HCT116 (cell line): ENCODE measurements around the gene PCDHB14. TPM values are rescaled to one million over a fixed set of nuclear protein-coding genes. Genes with fewer than 3 reads are reported as not detected.
"Not testable (repeated sequence)": the region's sequence is repeated elsewhere in the genome, so short reads cannot be mapped to it uniquely, and the experiment has no call there.

Experiments used
- ATAC-seq: fragments of 200-7000 bp; cut with Tn5 transposase; 2 replicates; pipeline ENCODE4 v1.9.1; 2020; ENCODE audit warnings: mild to moderate bottlenecking, moderate library complexity
- BruUV-seq: library from RNA; stranded (reverse); fragments of 400-500 nt; replicated peaks from 2 replicates; lab custom pipeline; 2021; lab: Mats Ljungman, UMichigan
- CTCF ChIA-PET: fragments of 300-600 bp; sonication (Branson Sonifier 250); formaldehyde crosslinking; loops from one replicate; lab custom pipeline; 2021; ENCODE audit warnings: antibody characterized with exemption; lab: Charles Lee
- POLR2A ChIA-PET: fragments of 300-600, 350-600 bp; sonication (Branson Sonifier 250); formaldehyde crosslinking; loops from one replicate; lab custom pipeline; 2021; ENCODE audit warnings: antibody characterized with exemption; lab: Charles Lee
- RAD21 ChIA-PET, 2 experiments: fragments of 300-600 bp; sonication (Branson Sonifier 250); formaldehyde crosslinking; loops; one replicate each; lab custom pipeline; 2023; ENCODE audit warnings: low total read pairs in 2 of 2; ENCODE audit not compliant: uncharacterized antibody in 2 of 2, unreplicated experiment in 2 of 2, low non-redundant PET in 1 of 2; lab: Charles Lee
- DNase-seq: peaks from one replicate; pipeline ENCODE4 v3.0.0-alpha.2; 2010; ENCODE audit warnings: low read depth, low spot score
- H2AFZ ChIP-seq: fragments of 200-600 bp; shearing (Covaris generic), sonication (generic); 2 replicates; pipeline ENCODE4 v1.6.1; 2017; ENCODE audit warnings: low read depth, mixed run types, mixed read lengths, antibody characterized with exemption, low read length; ENCODE audit not compliant: poor library complexity, severe bottlenecking
- H3K27ac ChIP-seq: 2 replicates; pipeline ENCODE4 v1.5.1; 2012; ENCODE audit warnings: low read depth, low read length
- H3K27me3 ChIP-seq: fragments of 200-600 bp; sonication (generic); 2 replicates; pipeline ENCODE4 v1.6.1; 2016; ENCODE audit warnings: mixed run types, low read length, mixed read lengths; ENCODE audit not compliant: insufficient read depth
- H3K36me3 ChIP-seq, 2 experiments: fragments of 200-500 bp in 1 of 2; fragments of 200-600 bp in 1 of 2; sonication (Bioruptor generic) in 1 of 2; sonication (generic) in 1 of 2; 2 replicates each; pipeline versions ENCODE4 v1.5.1 to v1.6.1; 2014 to 2016; ENCODE audit warnings: low read length in 2 of 2, inconsistent platforms in 1 of 2, mixed read lengths in 1 of 2, mixed run types in 1 of 2; ENCODE audit not compliant: insufficient read depth in 2 of 2, control insufficient read depth in 1 of 2
- H3K4me1 ChIP-seq, 2 experiments: fragments of 200-600 bp in 1 of 2; sonication (generic) in 1 of 2; 2 replicates each; pipeline versions ENCODE4 v1.5.1 to v1.6.1; 2012 to 2017; ENCODE audit warnings: low read length in 2 of 2, inconsistent platforms in 1 of 2, mild to moderate bottlenecking in 1 of 2, mixed read lengths in 1 of 2, mixed run types in 1 of 2, moderate library complexity in 1 of 2; ENCODE audit not compliant: insufficient read depth in 2 of 2, control insufficient read depth in 1 of 2
- H3K4me2 ChIP-seq: fragments of 200-600 bp; sonication (generic); 2 replicates; pipeline ENCODE4 v1.6.1; 2017; ENCODE audit warnings: mixed run types, low read length, mixed read lengths
- H3K4me3 ChIP-seq, 2 experiments: fragments of 200-600 bp in 1 of 2; sonication (generic) in 1 of 2; replicated peaks in 1 of 2; 2 replicates each; pipeline ENCODE4 v1.5.1; 2011 to 2016; ENCODE audit warnings: low read length in 2 of 2, control low read depth in 1 of 2, low read depth in 1 of 2, mild to moderate bottlenecking in 1 of 2, mixed read lengths in 1 of 2, mixed run types in 1 of 2
- H3K79me2 ChIP-seq: fragments of 200-600 bp; sonication (generic); 2 replicates; pipeline ENCODE4 v1.6.1; 2017; ENCODE audit warnings: mild to moderate bottlenecking, mixed run types, low read length, moderate library complexity, mixed read lengths; ENCODE audit not compliant: insufficient read depth
- H3K9ac ChIP-seq: fragments of 200-600 bp; sonication (generic); 2 replicates; pipeline ENCODE4 v1.6.1; 2016; ENCODE audit warnings: low read length, mixed read lengths
- H3K9me2 ChIP-seq: fragments of 200-600 bp; sonication (generic), shearing (Covaris generic); 2 replicates; pipeline ENCODE4 v1.6.1; 2017; ENCODE audit warnings: mixed run types, mild to moderate bottlenecking, moderate library complexity; ENCODE audit not compliant: insufficient read depth
- H3K9me3 ChIP-seq, 2 experiments: fragments of 200-500 bp in 1 of 2; fragments of 200-600 bp in 1 of 2; sonication (Bioruptor generic) in 1 of 2; sonication (generic) in 1 of 2; 2 replicates each; pipeline ENCODE4 v1.6.1; 2014 to 2017; ENCODE audit warnings: low read length in 2 of 2, mixed read lengths in 2 of 2, inconsistent platforms in 1 of 2, low read depth in 1 of 2, mild to moderate bottlenecking in 1 of 2, mixed run types in 1 of 2, moderate library complexity in 1 of 2; ENCODE audit not compliant: control insufficient read depth in 1 of 2, insufficient read depth in 1 of 2
- H4K20me1 ChIP-seq: fragments of 200-600 bp; sonication (generic), shearing (Covaris generic); 2 replicates; pipeline ENCODE4 v1.6.1; 2017; ENCODE audit warnings: mixed run types, mild to moderate bottlenecking, moderate library complexity; ENCODE audit not compliant: insufficient read depth
- RAD21 ChIP-seq: IDR thresholded peaks from 2 replicates; pipeline ENCODE4 v1.6.1; 2012; ENCODE audit warnings: low read depth, mild to moderate bottlenecking
- intact Hi-C: fragments of 100-400 bp; cut with micrococcal nuclease; formaldehyde crosslinking; loops from 2 replicates; pipeline ENCODE4 v1.10.0; 2022
- total RNA-seq: library from RNA; stranded (reverse); gene quantifications from one replicate; pipeline ENCODE4 v1.2.1, GENCODE V29; 2021; ENCODE audit not compliant: unreplicated experiment
- TF ChIP-seq, protein P1 (sequence below), 3 experiments: fragments of 200-600 bp in 1 of 3; sonication (generic) in 1 of 3; IDR thresholded peaks in 2 of 3; conservative IDR thresholded peaks in 1 of 3; 2 replicates each; pipeline ENCODE4 v1.5.1; 2012 to 2017; ENCODE audit warnings: low read depth in 2 of 3, low read length in 2 of 3, antibody characterized with exemption in 1 of 3, borderline replicate concordance in 1 of 3, control low read depth in 1 of 3, mild to moderate bottlenecking in 1 of 3, mixed read lengths in 1 of 3, mixed run types in 1 of 3, moderate library complexity in 1 of 3; ENCODE audit not compliant: insufficient read depth in 1 of 3

Gene PCDHB14
- total RNA-seq, 1 experiment from 2014 or later = 0.27 TPM

DNA sequence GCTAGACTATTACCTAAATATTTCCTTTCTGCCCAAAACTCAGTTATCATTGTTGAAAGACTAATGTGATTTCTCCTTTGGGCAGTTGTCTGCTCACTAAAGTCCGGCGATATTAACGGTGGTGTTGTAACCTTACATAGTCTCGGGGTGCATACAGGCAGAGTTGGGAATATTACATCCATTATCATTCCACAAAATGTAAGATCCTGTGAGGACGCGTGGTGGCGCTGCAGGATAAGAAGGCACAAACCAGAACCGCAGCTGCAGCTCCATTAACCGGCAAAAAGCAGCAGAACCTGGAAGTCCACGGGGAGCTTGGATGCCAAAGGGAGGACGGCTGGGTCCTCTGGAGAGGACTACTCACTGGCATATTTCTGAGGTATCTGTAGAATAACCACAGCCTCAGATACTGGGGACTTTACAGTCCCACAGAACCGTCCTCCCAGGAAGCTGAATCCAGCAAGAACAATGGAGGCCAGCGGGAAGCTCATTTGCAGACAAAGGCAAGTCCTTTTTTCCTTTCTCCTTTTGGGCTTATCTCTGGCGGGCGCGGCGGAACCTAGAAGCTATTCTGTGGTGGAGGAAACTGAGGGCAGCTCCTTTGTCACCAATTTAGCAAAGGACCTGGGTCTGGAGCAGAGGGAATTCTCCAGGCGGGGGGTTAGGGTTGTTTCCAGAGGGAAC is 9.3 kb upstream of the PCDHB14 start, which contains the start of gene PCDHB13:
TSS of gene PCDHB13 (plus strand) at position 264 of the 684 bp plus-strand sequence. CDS start at position 469, 205 bp downstream.
- H3K36me3 ChIP-seq, H4K20me1 ChIP-seq, H3K79me2 ChIP-seq, H3K9me2 ChIP-seq, POLR2A ChIA-PET, H3K9me3 ChIP-seq, H3K4me1 ChIP-seq, H3K4me2 ChIP-seq, CTCF ChIA-PET, H3K4me3 ChIP-seq, BruUV-seq: not testable (repeated sequence)
- TF ChIP-seq RAD21 = peak; percentile 48
- TF ChIP-seq, protein P1, sequence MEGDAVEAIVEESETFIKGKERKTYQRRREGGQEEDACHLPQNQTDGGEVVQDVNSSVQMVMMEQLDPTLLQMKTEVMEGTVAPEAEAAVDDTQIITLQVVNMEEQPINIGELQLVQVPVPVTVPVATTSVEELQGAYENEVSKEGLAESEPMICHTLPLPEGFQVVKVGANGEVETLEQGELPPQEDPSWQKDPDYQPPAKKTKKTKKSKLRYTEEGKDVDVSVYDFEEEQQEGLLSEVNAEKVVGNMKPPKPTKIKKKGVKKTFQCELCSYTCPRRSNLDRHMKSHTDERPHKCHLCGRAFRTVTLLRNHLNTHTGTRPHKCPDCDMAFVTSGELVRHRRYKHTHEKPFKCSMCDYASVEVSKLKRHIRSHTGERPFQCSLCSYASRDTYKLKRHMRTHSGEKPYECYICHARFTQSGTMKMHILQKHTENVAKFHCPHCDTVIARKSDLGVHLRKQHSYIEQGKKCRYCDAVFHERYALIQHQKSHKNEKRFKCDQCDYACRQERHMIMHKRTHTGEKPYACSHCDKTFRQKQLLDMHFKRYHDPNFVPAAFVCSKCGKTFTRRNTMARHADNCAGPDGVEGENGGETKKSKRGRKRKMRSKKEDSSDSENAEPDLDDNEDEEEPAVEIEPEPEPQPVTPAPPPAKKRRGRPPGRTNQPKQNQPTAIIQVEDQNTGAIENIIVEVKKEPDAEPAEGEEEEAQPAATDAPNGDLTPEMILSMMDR (IDR thresholded peaks at IDR 0.05 in 2 of 3, conservative IDR thresholded peaks at IDR 0.05 in 1 of 3; ENCODE audit: borderline replicate concordance in 1 of 3, insufficient read depth in 1 of 3, low read depth in 2 of 3, low read length in 2 of 3) = peak; percentile 15 to 37 (median 23); a peak in 4 of 6 replicates
- TF ChIP-seq, all 23 proteins: peak for 2; not testable (repeated sequence) for 21
- H3K27ac ChIP-seq, intact Hi-C loops, H2AFZ ChIP-seq, RAD21 ChIA-PET, H3K9ac ChIP-seq, H3K27me3 ChIP-seq: not testable (repeated sequence)
- ATAC-seq (peak; percentile 65), DNase-seq (peak; percentile 13)

DNA sequence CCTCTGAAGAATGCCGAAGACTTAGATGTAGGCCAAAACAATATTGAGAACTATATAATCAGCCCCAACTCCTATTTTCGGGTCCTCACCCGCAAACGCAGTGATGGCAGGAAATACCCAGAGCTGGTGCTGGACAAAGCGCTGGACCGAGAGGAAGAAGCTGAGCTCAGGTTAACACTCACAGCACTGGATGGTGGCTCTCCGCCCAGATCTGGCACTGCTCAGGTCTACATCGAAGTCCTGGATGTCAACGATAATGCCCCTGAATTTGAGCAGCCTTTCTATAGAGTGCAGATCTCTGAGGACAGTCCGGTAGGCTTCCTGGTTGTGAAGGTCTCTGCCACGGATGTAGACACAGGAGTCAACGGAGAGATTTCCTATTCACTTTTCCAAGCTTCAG is 8.6 kb upstream of the PCDHB14 start:
- RAD21 ChIA-PET, H3K27me3 ChIP-seq, BruUV-seq, H3K9me3 ChIP-seq, POLR2A ChIA-PET, ATAC-seq, H3K4me2 ChIP-seq, H2AFZ ChIP-seq, CTCF ChIA-PET, H3K27ac ChIP-seq, H3K9me2 ChIP-seq, H3K4me3 ChIP-seq, H3K4me1 ChIP-seq, H3K9ac ChIP-seq, H4K20me1 ChIP-seq, H3K79me2 ChIP-seq, H3K36me3 ChIP-seq, DNase-seq, intact Hi-C loops: not testable (repeated sequence)

DNA sequence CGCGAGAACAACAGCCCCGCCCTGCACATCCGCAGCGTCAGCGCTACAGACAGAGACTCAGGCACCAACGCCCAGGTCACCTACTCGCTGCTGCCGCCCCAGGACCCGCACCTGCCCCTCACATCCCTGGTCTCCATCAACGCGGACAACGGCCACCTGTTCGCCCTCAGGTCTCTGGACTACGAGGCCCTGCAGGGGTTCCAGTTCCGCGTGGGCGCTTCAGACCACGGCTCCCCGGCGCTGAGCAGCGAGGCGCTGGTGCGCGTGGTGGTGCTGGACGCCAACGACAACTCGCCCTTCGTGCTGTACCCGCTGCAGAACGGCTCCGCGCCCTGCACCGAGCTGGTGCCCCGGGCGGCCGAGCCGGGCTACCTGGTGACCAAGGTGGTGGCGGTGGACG is 7.6 kb upstream of the PCDHB14 start:
- H3K4me1 ChIP-seq, H3K79me2 ChIP-seq, CTCF ChIA-PET, BruUV-seq, DNase-seq, H3K36me3 ChIP-seq, RAD21 ChIA-PET, H3K27me3 ChIP-seq, ATAC-seq, H3K9ac ChIP-seq, H3K4me2 ChIP-seq, H2AFZ ChIP-seq, intact Hi-C loops, H3K4me3 ChIP-seq, H3K9me3 ChIP-seq, H3K9me2 ChIP-seq, H3K27ac ChIP-seq, POLR2A ChIA-PET, H4K20me1 ChIP-seq: not testable (repeated sequence)

DNA sequence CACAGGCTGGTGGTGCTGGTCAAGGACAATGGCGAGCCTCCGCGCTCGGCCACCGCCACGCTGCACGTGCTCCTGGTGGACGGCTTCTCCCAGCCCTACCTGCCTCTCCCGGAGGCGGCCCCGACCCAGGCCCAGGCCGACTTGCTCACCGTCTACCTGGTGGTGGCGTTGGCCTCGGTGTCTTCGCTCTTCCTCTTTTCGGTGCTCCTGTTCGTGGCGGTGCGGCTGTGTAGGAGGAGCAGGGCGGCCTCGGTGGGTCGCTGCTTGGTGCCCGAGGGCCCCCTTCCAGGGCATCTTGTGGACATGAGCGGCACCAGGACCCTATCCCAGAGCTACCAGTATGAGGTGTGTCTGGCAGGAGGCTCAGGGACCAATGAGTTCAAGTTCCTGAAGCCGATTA is 7.1 kb upstream of the PCDHB14 start:
- H3K9ac ChIP-seq, DNase-seq, RAD21 ChIA-PET, H3K4me2 ChIP-seq, H3K4me1 ChIP-seq, intact Hi-C loops, H3K79me2 ChIP-seq, POLR2A ChIA-PET, H3K27ac ChIP-seq, BruUV-seq, H3K36me3 ChIP-seq, H4K20me1 ChIP-seq, H3K4me3 ChIP-seq, H3K9me3 ChIP-seq, ATAC-seq, H3K9me2 ChIP-seq, H2AFZ ChIP-seq, CTCF ChIA-PET, H3K27me3 ChIP-seq: not testable (repeated sequence)
